ENCODE data around the gene TBL1X.
A peak's percentile ranks its signal among the peaks of the same experiment; 100 is the strongest.
"Not testable (repeated sequence)": the region's sequence is repeated elsewhere in the genome, so short reads cannot be mapped to it uniquely, and the experiment has no call there.

The TBL1X gene

DNA sequence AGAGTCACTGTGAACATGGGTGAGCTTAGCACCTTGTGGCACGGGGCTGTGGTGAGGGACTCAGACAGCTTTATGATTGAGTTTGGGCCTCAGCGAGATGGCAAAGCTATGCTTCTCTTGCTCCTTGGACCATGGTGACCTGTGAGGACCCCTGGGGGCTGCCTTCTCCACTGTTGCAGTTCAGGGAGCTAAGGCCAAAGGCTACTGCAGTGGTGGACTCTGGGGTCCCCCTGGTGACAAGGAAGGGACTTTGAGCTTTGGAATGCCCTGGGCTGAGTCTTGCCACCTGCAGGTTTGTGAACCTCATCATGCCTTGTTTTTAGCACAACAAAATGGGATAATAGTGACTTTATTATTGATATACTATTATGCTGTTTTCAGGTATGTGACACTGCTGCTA, 36.5 kb downstream of the TBL1X start:
- no peak for DNase-seq

DNA sequence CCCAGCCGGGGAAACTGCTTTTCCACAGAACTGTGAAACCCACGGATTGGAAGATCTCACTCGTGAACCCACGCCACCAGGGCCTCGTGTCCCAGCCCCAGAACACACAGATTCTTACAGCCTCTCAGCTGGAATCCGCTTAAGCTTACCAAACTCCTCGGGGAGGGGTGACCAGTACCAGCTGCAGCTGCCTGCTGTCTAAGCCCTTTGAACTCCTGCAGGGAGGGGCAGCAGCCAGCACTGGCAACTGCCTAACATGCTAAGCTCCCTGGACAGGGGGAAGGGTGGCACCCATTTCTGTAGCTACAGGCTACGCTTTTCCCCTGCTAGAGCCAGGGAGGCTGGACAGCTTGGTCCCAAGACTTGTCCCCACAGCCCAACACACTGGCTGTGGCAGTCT, 38.4 kb downstream of the TBL1X start:
- DNase-seq, result no peak

DNA sequence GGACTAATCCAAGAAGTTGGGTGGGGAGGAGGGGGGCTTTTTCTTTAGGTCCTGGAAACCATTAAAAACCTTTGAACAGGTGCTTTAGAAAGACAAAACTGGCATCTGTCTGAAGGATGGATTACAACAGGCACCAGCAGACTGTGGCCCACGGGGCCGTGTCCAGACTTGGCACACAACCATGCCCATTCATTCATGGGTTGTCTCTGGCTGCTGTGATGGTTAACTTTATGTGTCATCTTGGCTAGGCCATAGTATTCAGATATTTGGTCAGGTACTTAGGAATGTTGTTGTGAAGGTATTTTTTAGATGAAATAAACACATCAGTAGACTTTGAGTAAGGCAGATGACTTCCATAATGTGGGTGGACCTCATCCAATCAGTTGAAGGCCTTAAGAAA, 45.5 kb downstream of the TBL1X start:
- DNase-seq, result no peak

DNA sequence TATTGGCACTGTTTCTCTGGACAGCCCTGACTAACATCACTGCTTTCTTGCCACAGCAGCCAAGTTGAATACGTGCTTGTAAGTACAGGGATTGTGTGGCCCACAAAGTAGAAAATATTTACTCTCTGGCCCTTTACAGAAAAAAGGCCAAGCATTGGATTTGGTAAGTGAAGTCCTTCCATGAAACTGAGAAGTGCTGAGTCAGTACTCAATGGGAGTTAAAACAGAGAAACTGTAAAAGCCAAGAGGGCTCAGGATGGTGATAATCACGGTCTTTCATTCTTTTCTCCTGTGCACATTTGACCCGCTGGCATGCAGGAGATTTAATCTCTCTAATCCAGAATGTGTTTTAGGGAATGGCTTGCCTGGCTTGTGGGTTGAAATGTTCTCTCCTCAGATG, 46.1 kb downstream of the TBL1X start:
- DNase-seq, result no peak

DNA sequence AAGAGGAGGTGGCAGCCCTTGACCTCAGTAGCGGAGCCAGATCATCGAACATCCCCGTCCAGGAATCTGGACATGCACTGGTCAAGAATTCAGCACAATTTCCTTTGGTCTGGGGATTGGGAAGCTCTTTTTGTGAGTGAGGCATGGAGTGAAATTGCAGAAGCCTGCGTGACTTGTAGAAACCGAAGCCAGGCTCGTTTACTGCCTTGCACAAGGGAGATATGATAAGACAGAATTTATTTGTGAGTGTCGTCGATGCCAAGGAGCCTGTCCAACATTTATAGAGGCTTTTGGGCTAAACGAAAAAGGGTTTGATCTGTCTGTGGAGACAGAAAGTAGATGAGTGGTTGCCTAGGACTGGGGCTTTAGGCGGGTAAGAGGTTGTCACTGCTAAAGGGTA, 50.6 kb downstream of the TBL1X start:
- DNase-seq, result no peak

DNA sequence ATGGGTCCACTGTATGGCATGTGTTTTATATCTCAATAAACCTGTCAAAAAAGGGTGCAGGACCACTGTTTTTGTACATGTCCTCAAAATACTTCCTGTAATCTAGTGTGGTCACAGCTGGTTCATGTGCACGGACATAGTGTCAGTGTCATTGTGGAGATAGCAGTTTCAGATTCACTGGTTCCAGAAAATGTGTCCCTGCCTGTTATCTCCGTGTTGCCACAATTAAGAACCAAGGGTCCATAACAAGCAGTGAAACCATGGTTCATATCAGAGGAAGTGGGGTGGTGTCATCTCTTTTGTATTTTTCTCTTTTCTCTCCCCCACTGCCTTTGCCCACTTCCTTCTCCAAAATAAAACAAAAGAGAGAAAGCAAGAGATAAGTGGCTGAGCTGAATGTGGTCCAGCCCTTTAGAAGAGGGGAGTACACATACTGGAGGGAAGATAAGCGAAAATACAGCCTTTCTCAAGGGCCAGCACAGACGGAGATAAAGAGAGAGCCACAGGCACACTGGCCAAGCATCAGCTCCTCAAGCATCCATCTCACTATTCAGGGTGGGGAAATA, 51.2 kb downstream of the TBL1X start:
- DNase-seq, result no peak

DNA sequence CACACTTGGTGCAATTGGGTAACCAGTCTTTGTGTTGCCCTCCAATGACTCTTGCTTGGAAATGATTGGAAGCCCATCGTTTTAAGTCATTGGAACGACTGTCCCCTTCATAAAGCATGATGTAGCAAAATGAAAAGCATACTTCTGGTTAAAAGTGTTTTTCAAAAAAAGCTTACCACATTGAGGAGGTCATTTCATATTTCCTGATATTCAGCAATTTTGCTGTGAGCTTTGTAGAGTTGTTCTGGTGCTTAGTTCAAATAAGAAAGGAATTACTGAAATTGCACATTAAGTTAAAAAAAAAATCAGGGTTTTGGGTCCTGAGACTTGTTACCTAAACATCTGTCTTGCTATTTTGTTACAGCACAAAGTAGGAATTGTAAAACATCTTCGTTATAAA, 51.8 kb downstream of the TBL1X start:
- no peak for DNase-seq

DNA sequence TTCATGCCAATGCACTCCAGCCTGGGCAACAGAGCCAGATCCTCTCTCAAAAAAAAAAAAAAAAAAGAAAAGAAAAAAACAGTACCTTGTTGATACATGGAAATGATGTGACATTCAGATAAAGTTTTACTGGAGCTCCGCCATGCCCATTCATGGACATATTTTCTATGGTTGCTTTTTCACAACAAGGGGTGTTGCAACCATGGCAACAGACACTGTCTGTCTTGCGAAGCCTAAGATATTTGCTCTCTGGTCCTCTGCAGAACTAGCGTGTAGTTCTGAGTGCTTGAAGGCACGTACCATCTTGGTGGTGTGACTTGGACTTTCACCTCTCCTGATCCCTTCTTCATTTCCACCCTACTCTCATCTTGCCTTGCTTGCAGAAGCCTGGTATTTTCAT, 53.2 kb downstream of the TBL1X start:
- DNase-seq, result no peak

DNA sequence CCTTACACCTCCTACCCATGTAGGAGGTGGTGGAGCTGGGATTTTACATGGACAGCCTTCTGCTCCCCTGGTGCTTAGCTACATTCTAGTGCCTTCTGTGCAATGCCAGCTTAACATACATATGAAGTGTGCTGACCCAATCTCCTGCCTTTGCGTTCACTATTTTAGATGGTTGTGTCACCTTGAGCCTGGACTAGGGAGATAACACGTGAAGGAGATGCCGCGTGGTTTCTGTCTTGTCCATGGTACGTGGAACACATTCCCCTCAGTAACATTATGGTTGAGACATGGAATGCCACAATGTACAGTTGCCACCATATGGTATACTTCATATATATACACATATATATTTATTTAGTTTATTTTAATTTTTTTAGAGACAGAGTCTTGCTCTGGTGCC, 54.0 kb downstream of the TBL1X start:
- DNase-seq, result no peak

DNA sequence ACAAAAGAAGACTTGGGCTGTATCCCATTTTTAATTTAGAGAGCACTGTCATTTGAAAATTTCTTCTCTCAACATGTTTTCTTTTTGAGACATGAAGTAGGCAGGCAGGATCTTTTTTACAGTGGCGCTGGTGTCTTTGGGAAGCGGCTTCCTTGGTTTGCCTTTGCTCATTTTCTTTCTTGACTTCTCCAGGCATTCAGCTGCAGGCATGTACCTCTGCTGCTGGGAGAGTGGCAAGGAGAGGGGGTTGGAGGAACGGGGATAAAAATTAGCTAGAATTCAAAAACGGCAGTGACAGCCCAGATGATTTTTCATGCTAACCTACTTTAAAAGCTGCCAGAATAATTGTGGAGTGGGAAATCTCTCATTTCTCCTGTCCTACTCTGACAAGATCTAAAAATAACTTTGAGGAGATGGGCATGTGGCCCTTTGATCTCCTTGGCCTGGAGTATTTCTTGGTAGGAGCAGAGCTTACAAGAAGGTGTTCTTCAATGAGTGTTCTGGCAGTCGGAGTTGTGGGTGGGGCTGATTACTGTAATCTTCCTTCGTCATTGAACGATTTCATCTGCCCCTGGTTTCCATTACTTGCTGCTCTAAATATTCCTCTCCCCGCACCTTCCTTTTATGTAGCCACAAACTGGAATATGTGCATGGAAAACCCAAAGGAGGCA, 54.8 kb downstream of the TBL1X start:
- DNase-seq, result no peak

DNA sequence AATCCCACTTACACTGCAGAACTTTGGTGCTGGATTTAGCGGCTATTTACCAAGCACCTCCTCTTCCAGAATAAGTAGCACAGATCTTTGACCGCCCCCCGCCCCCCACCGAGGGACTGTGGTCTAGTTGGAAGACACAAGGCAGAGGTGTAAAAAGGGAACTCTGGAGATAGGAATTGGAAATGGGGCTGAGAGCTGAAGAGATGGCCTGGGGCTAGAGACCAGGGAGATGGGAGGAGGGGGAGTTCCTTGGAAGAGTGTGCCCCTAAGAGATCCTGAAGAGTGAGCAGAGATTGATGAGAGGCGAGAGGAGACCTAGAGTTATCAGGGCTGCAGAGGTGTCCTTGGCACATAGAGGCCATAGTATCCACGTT, 55.3 kb downstream of the TBL1X start:
- no peak for DNase-seq

DNA sequence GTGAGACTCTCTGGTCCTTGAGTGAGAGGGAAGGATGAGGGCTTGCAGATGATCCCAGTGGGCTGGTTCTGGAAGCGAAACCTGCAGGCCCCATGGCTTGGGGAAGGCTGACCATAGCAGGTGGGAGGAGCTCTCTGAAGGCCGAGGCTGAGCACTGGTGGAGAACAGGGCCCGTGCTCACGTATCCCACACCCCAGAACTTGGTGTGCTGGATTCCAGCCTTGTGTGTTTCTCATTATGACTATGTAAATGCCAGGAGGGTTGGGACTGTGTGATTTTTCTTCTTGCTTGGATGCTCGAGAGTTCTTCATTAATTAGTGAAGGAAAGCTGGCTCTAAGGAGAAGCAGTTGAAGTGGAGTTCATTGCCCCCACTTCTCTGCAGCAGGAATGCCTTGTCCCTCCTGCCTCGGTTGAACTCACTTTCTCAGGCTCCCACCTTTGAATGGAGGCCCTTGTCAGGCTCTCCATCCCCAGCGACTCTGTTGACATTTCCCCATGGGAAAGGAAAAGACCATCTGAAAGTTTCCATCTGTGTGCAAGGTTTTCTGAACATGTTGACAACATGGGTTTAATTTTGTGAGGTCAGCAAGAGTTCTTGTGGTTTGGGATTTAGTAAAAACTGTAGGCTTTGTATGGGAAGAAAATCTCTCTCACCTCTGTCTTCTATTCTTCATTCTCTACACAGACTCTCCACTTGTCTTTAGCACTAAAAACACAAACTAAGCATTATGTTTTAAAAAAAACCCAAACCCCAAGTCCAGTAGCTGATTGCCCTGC, 57.7 kb downstream of the TBL1X start:
- no peak for DNase-seq

DNA sequence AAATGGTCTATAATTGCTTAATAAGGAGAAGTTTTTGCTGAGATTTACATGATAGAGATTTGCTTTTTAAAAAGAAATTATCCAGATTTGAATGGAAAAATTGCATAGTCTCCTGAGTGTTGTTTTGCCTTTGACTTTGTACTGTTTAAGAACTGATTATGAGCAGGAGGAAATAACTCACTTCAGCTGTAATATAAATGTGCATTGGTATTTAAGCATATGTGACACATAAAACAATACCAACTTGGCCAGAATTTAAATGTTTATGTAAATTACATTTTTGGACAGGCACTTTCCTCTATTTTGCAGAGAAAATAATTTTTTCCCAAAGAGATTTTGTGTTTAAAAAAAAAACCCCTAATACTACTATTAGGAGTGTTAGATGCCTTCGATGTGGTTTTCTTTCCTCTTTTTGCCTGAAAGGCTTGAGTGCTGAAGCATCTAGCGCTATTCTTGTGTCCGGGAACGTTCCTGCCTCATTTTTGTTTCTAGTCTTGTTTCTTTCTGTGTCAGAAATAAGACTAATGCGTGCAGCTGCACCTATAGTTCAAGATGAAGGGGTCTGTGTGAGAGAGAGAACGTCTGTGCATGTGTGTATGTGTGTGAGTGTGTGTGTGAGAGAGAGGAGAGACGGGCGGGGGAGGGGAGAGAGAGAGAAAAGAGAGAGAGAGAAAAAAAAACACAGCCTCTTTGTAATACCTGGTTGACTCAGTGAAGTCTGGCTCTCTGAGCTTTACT, 60.8 kb downstream of the TBL1X start:
- no peak for DNase-seq

DNA sequence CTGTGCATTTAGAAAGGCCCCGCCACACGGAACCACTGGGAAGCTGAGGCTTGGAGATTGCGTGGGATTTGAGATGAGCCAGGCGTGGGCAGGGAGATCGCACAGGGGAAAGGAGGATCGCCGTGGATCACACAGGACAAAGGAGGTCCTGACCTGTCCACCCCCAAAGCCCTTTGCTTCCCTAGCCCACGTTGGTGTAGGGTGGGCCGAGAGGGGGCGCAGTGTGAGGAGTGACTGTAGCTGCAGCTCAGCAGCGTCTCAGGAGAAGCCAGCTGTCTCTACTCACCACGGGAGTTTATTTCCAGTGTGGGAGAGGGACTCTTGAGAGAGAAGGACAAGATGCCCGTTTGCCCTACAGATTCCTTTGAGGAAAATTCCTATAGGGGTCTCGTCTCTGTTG, 62.1 kb downstream of the TBL1X start:
- DNase-seq, result no peak

DNA sequence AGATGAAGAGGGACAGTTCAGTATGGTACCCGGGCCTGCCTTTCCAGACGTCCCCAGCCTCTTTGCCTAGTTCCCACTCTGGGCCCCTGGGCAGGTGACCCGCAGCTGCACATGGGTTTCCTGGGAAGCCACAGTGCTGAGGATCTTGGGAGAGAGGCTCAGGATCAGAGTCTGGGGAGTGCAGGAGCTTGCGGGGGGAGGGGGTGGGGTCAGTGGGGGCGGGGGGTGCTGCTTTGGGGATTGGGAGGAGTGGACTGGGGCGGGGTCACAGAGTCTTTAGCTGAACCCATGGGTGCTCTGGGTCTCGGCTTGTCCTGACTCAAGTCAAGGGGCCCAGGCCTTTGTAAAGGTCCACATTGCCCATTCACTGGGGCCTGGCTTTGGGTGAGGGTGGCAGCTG, 63.6 kb downstream of the TBL1X start:
- no peak for DNase-seq

DNA sequence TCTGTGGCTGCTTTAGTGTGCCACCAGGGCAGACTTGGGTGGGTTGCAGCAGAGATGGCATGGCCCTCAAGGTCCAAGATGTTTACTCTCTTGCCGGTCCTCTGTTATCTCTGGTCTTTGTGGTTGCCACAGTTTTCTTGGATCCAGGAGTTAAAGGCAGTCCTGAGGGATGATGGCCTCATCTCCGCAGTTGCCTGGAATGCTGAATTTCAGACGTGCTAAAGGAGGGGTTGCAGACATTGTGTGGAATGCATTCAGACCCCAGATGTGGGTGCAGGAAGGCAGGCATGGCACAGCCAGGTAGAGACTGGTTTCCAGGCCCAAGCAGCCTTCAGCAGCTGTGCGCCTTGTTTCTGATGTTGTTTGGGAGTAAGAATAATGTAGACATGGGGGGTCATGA, 64.4 kb downstream of the TBL1X start:
- no peak for DNase-seq

DNA sequence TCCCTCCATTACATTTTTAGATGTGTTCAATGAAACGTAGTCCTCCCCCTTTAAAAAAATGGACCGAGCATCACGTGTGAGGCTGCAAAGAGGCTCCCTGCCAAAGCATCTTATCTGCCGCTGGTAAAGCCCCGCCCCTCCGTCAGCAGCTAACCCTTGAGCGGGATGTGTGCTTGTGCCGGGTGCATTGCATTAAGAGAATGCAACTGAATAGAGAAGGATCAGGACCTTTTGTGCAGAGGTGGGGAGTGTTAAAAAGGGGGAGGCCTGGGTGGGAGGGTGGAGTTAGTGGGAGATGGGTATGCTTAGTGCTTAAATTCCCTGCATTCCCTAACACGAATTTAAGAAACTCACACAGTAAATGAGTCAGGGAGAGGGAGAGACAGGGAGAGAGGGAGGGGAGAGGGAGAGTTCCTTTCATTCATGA, 66.0 kb downstream of the TBL1X start:
- DNase-seq, result peak; percentile 70

DNA sequence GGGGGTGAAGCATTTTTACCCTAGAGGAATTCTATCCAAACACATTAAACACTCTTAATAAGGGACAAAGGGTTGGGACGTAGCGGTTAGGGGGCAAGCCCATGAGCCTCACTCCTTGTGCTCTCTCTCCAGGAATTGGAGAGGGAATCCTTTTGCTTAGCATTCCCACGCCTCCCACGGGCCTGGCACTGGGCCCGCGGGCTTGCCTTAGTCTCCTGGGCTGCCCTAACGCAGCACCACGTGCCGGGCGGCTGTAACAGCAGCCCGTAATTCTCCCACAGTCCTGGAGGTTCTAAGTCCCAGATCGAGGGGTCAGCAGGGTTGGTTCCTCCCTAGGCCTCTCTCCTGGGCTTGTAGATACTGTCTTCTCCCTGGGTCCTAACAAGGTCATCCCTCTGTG, 67.5 kb downstream of the TBL1X start:
- no peak for DNase-seq

DNA sequence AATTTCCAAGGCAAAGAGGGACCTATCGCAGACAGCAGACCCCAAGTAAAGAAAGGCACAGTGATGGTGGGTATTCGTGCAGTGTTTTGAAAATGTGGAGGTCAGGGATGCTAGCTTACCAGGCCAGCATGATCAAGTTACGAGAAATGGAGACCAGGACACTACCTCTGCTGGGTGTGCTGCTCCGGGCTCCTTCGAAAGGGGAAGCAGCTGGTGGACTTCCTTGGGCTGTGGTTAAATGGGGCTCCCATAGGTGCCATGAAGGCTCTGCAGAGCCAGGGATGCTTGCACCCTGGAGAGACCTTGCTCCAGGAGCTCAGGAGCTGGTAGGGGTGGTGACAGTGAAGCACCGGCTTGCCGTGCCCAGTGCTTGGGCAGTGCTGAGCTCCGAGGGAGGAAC, 68.8 kb downstream of the TBL1X start:
- no peak for DNase-seq

DNA sequence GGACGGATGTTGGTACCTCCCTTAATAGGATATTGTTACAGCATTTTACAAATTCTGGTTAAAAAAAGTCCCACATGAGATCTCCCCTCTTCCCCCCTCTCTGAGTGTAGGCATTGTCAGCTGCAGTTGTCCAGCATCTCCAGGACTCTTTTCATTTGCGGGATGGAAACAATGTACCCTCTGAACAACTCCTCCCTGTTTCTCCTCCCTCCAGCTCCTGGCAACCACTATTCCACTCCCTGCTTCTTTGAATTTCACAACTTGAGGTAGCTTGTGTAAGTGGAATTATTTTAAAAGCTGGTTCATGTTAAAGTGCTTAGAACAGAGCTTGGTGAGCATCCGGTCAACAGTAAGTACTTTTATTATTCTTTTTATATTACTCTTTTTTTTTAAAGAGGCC, 69.8 kb downstream of the TBL1X start:
- DNase-seq, result no peak

DNA sequence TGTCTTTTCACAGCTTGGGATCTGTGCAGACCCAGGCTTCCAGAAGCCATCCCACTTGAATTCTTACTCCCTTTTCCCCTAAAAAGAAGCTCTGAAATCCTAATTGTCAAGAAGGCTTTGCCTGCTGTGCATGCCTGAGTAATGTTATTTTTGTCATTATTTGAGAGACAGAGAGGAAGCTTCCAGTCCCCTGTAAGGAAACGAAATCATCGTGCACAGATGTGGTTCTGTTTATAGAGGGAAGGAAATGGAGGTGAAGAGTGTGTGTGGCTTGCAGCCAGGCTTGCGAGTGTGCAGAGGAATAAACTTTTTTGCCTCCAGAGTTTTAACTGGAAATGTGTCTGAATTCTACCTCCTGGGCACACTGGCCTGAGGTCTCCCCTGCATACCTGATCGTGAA, 70.2 kb downstream of the TBL1X start:
- DNase-seq, result no peak

DNA sequence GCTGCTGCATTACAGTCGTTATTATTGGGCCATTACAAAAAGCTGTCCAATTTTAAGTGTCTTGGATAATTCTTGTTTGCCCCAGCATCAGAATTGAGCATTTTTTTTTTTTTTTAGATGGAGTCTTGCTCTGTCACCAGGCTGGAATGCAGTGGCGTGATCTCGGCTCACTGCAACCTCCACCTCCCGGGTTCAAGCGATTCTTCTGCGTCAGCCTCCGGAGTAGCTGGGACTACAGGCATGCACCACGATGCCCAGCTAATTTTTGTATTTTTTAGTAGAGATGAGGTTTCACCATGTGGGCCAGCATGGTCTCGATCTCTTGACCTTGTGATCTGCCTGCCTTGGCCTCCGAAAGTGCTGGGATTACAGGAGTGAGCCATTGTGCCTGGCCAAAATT, 71.3 kb downstream of the TBL1X start:
- not testable (repeated sequence) for DNase-seq

DNA sequence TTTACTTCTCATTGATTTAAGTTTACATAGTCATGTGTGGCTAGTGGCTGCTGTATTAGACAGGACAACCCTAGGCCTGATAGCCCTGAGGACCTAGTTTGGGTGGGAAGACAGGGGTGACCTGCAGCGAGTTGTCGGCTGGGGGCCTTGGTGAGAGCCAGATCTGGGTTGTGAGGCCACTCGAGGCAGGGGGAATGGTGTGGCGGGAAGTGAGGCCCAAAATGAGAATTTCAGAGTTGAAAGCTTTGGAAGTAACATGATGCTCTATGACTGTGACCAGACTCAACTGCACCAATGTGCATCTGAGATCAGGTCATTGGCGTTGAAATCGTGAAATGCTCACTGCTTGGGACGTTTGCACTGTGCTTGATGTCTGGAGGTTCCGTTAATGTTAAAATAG, 72.9 kb downstream of the TBL1X start:
- DNase-seq, result no peak

DNA sequence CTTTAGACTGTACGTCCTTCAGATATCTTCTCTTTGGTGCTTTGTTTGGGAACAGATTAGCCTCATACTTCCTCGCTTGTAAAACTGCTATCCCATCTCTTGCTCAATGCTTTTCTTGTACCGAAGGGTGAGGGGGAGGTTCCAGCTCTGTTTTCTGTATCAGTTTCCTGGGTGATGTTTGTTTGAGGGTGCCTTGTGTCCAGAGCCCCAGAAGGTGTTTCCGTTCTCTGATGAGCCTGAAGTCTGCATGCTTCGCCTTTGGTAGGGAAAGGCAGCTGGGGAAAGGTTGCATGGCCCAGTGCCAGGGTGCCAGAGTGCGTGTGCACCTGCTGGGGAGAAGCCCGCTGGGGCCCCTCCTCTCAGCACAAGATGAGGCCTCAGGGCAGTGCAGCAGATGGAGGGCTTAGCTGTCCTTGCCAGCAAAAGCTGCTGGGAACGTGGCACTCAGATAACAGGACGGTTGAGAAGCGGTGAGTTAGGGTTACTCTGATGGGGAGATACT, 73.7 kb downstream of the TBL1X start:
- DNase-seq, result peak; percentile 8

Measured in NCI-H187 treated with DMSO at 0.1 percent for 48 hours (cell line).